ENCODE data around the gene APOA4.
A peak's percentile ranks its signal among the peaks of the same experiment; 100 is the strongest.

APOA4 gene

GRCh38 chr11:116830184-116830912, 7.2 kb upstream of the APOA4 start:
- no peak for DNase-seq (ENCODE audit: low read depth in 2 of 2)

GRCh38 chr11:116829525-116830183, 6.5 kb upstream of the APOA4 start, which contains the start of gene APOC3:
TSS of gene APOC3 (plus strand) at chr11:116829907. CDS start at chr11:116830583, 676 bp downstream.
- peak; percentile 34 to 42 for DNase-seq (ENCODE audit: low read depth in 2 of 2)

GRCh38 chr11:116828632-116829524, 5.8 kb upstream of the APOA4 start:
- no peak for DNase-seq (ENCODE audit: low read depth in 2 of 2)

- no peak for DNase-seq (ENCODE audit: low read depth in 2 of 2)
These were observed 4.4 kb upstream of the APOA4 start for GRCh38 chr11:116827461-116827860.

- no peak for DNase-seq (ENCODE audit: low read depth in 2 of 2)
These were observed 3.8 kb upstream of the APOA4 start for GRCh38 chr11:116826751-116827431.

GRCh38 chr11:116825854-116826750, 3.0 kb upstream of the APOA4 start:
- no peak for DNase-seq (ENCODE audit: low read depth in 2 of 2)

GRCh38 chr11:116825434-116825833, 2.3 kb upstream of the APOA4 start:
- DNase-seq (ENCODE audit: low read depth in 2 of 2) = no peak

- DNase-seq (ENCODE audit: low read depth in 2 of 2) = no peak
These were observed 529 bp downstream of the APOA4 start for GRCh38 chr11:116822575-116822974.

GRCh38 chr11:116821050-116821918, 1.8 kb downstream of the APOA4 start:
- DNase-seq (ENCODE audit: low read depth in 2 of 2) = no peak

GRCh38 chr11:116819049-116819448, 4.1 kb downstream of the APOA4 start:
- DNase-seq (ENCODE audit: low read depth in 2 of 2) = no peak

GRCh38 chr11:116814502-116814901, 8.6 kb downstream of the APOA4 start:
- DNase-seq (ENCODE audit: low read depth in 2 of 2) = no peak

GRCh38 chr11:116813781-116814471, 9.2 kb downstream of the APOA4 start:
- DNase-seq (ENCODE audit: low read depth in 2 of 2) = no peak

GRCh38 chr11:116813170-116813569, 9.9 kb downstream of the APOA4 start:
- no peak for DNase-seq (ENCODE audit: low read depth in 2 of 2)

GRCh38 chr11:116812109-116812508, 11.0 kb downstream of the APOA4 start:
- DNase-seq (ENCODE audit: low read depth in 2 of 2) = no peak

GRCh38 chr11:116811194-116811593, 11.9 kb downstream of the APOA4 start:
- DNase-seq (ENCODE audit: low read depth in 2 of 2) = no peak

GRCh38 chr11:116808262-116809175, 14.6 kb downstream of the APOA4 start:
- DNase-seq (ENCODE audit: low read depth in 2 of 2) = no peak

- DNase-seq (ENCODE audit: low read depth in 2 of 2) = no peak
These were observed 15.4 kb downstream of the APOA4 start for GRCh38 chr11:116807601-116808261.
